D721Med (cell line): ENCODE data around the gene PAK6.

Experiments used
- DNase-seq: peaks from one replicate; pipeline ENCODE4 v3.0.0; 2011; ENCODE audit warnings: low spot score; ENCODE audit not compliant: insufficient read length
- FAIRE-seq: peaks from 2 replicates; lab custom pipeline; 2011; peaks lifted over from hg19 to GRCh38; lab: Jason Lieb, UNC
- CTCF ChIP-seq: IDR thresholded peaks from 2 replicates; pipeline ENCODE4 v1.5.1; 2012; ENCODE audit warnings: mild to moderate bottlenecking, control low read depth; ENCODE audit not compliant: insufficient read depth; ENCODE audit errors: missing control alignments

The PAK6 gene

GRCh38 chr15:40282147-40282868 is 43.4 kb downstream of the PAK6 start:
- FAIRE-seq (no peak), DNase-seq (peak; percentile 74)
- peak; percentile 42 for TF ChIP-seq CTCF

DNA sequence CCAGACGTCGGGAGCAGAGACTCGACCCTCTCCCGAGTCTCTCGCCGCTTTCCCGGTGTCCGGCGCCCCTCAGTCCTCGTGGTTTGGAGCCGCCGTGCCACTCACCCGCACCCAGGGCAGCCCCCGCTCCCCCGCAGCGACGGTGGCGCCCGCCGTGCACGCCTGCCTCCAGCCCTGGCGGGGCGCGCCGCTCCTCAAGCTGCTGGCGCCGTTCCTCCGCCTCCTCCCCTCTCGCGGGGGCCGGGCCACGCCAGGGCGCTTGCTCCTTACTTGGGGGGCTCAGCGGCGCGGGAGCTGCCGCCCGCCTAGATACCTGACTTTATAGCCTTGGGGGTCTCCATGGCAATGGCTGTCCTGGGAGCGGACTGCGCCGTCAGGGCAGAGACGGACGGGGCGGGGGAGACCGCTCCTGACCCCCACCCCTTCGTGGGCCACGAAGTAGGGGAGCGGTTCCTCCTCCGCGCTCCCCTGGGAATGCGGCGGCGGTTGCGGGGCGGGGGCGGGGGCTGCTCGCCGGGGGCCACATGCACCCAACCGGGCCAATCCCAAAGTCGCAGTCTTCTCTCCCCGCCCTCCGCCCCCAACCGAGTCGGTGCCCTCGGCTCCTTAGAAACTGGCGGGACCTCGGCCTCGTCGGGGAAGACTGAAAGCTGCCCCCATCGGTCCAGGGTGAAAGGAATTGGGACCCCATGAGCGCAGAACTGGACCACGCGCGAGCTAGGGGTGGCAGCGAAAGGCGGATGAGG is 44.2 kb downstream of the PAK6 start, which contains the start of gene ANKRD63:
Gene ANKRD63 (minus strand): TSS at position 196 of the 746 bp plus-strand sequence. CDS start 478 bp downstream, outside the sequence.
- no peak for TF ChIP-seq CTCF
- FAIRE-seq (no peak), DNase-seq (peak; percentile 72)

- no peak for TF ChIP-seq CTCF
- no peak for FAIRE-seq
- DNase-seq = no peak
Observed at GRCh38 chr15:40283615-40284300, 44.9 kb downstream of the PAK6 start.

DNA sequence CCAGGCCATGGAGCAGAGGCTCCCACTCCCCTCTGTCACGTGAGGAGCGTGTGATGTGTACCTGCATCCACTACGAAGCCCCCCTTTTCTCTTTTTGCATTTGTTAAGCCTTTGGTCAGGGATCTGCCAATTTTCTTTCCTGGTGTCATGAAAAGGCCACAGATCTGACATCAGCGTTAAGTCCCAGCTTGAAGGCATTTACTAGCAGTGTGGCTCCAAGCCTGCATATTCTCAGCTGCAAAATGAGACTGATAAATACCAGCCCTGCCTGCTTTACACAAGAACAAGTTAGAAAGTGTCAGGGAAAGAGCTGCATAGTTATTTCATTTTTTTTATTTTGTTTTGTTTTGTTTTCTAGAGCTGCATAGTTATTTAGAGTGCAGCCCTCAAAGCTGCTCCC is 46.3 kb downstream of the PAK6 start:
- DNase-seq (no peak), FAIRE-seq (no peak)
- TF ChIP-seq CTCF = no peak

GRCh38 chr15:40285554-40286011 is 46.7 kb downstream of the PAK6 start:
- no peak for DNase-seq
- FAIRE-seq = no peak
- no peak for TF ChIP-seq CTCF

DNA sequence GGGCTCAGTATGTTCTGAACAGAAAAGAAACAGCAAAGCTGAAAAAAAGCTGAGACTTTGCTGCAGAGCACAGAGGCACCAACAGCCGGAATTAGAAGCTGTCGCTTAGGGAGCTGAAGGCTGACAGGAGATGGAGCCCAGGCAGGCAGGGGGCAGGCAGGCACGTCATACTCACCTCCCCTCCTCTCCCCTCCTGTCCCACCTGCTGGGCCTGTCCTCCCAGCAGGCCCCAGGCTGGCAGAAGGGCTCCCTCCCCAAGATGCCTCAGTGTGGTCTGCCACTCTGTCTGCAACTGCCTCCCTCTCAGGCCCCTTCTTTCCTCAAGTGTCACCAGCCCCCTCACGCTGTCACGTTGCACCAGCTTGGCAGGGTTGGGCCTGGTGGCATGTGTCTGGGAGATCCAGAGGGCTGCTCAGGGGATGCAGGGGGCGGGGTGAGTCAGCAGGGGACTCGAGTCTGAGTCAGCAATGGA is 47.2 kb downstream of the PAK6 start:
- no peak for DNase-seq
- no peak for TF ChIP-seq CTCF
- no peak for FAIRE-seq
